GM18873 (cell line): Measurements from ENCODE around the gene EXOC4.

Experiments used
- ATAC-seq: cut with Tn5 transposase; IDR thresholded peaks from one replicate; pipeline ENCODE4 v1.9.1; 2021; ENCODE audit warnings: mild to moderate bottlenecking, moderate library complexity, moderate number of reproducible peaks; ENCODE audit not compliant: unreplicated experiment, low FRiP score

The EXOC4 gene

GRCh38 chr7:133690740-133691139, 437.9 kb downstream of the EXOC4 start:
- ATAC-seq = no peak

GRCh38 chr7:133691727-133692610, 439.1 kb downstream of the EXOC4 start:
- ATAC-seq = no peak

GRCh38 chr7:133693281-133693680, 440.4 kb downstream of the EXOC4 start:
- ATAC-seq = no peak

GRCh38 chr7:133696056-133696455, 443.2 kb downstream of the EXOC4 start:
- no peak for ATAC-seq

- no peak for ATAC-seq
These were observed 444.7 kb downstream of the EXOC4 start for GRCh38 chr7:133697585-133697984.

- ATAC-seq = no peak
These were observed 445.2 kb downstream of the EXOC4 start for GRCh38 chr7:133698127-133698526.

GRCh38 chr7:133699386-133699785, 446.5 kb downstream of the EXOC4 start:
- no peak for ATAC-seq

- ATAC-seq = no peak
These were observed 449.2 kb downstream of the EXOC4 start for GRCh38 chr7:133702078-133702477.

- no peak for ATAC-seq
These were observed 450.1 kb downstream of the EXOC4 start for GRCh38 chr7:133702960-133703359.

GRCh38 chr7:133703547-133703946, 450.7 kb downstream of the EXOC4 start:
- ATAC-seq = no peak

GRCh38 chr7:133704453-133704852, 451.6 kb downstream of the EXOC4 start:
- ATAC-seq = no peak

- no peak for ATAC-seq
These were observed 452.7 kb downstream of the EXOC4 start for GRCh38 chr7:133705596-133705995.

GRCh38 chr7:133706016-133706415, 453.1 kb downstream of the EXOC4 start:
- ATAC-seq = no peak

- no peak for ATAC-seq
These were observed 456.4 kb downstream of the EXOC4 start for GRCh38 chr7:133709036-133709880.

- ATAC-seq = no peak
These were observed 459.7 kb downstream of the EXOC4 start for GRCh38 chr7:133712544-133712943.

GRCh38 chr7:133714654-133715053, 461.8 kb downstream of the EXOC4 start:
- no peak for ATAC-seq

- ATAC-seq = no peak
These were observed 465.3 kb downstream of the EXOC4 start for GRCh38 chr7:133718131-133718530.

- no peak for ATAC-seq
These were observed 470.2 kb downstream of the EXOC4 start for GRCh38 chr7:133723044-133723443.

- no peak for ATAC-seq
These were observed 471.3 kb downstream of the EXOC4 start for GRCh38 chr7:133724148-133724547.

- ATAC-seq = no peak
These were observed 471.8 kb downstream of the EXOC4 start for GRCh38 chr7:133724694-133725093.

GRCh38 chr7:133727476-133728214, 474.8 kb downstream of the EXOC4 start:
- ATAC-seq = no peak
